HepG2 (cell line): ENCODE data around the gene SLC66A3. TPM values are rescaled to one million over a fixed set of nuclear protein-coding genes. Genes with fewer than 3 reads are reported as not detected.
A peak's percentile ranks its signal among the peaks of the same experiment; 100 is the strongest.

Source experiments
- CREB1 ChIP-seq, 2 experiments: fragments of 450-650 bp in 1 of 2; IDR thresholded peaks; 2 replicates each; pipeline ENCODE4 v1.6.1; 2016 to 2017; ENCODE audit warnings: control low read depth in 1 of 2, mild to moderate bottlenecking in 1 of 2, missing compliant biosample characterization in 1 of 2, missing genetic modification characterization in 1 of 2
- FOXA1 ChIP-seq, 2 experiments: fragments of 450-650 bp in 1 of 2; sonication (generic) in 1 of 2; formaldehyde crosslinking in 1 of 2; IDR thresholded peaks; 2 replicates each; pipeline versions ENCODE4 v1.4.0 to v1.6.1; 2016 to 2020; ENCODE audit warnings: missing genetic modification reagents in 1 of 2
- FOXJ3 ChIP-seq: sonication (generic); formaldehyde crosslinking; IDR thresholded peaks from 2 replicates; pipeline ENCODE4 v1.4.0; 2020; ENCODE audit warnings: missing genetic modification reagents, mild to moderate bottlenecking, borderline replicate concordance
- MZF1 ChIP-seq: sonication (generic); formaldehyde crosslinking; IDR thresholded peaks from 2 replicates; pipeline ENCODE4 v1.8.1; 2023; ENCODE audit warnings: mild to moderate bottlenecking, missing genetic modification reagents, borderline replicate concordance
- NONO ChIP-seq, 2 experiments: fragments of 450-650 bp in 1 of 2; sonication (generic) in 1 of 2; formaldehyde crosslinking in 1 of 2; IDR thresholded peaks in 1 of 2; conservative IDR thresholded peaks in 1 of 2; 2 replicates each; pipeline versions ENCODE4 v1.6.1 to v1.8.0; 2017 to 2022; ENCODE audit warnings: mild to moderate bottlenecking in 1 of 2, missing genetic modification reagents in 1 of 2, moderate library complexity in 1 of 2
- PAX8 ChIP-seq: sonication (generic); formaldehyde crosslinking; IDR thresholded peaks from 2 replicates; pipeline ENCODE4 v1.8.0; 2022; ENCODE audit warnings: mild to moderate bottlenecking, missing genetic modification reagents, borderline replicate concordance
- PRPF4 ChIP-seq: fragments of 200-400 bp; formaldehyde crosslinking; IDR thresholded peaks from 2 replicates; pipeline ENCODE4 v1.6.1; 2016; ENCODE audit warnings: low read length, low read depth; ENCODE audit not compliant: poor library complexity, severe bottlenecking
- RARA ChIP-seq: IDR thresholded peaks from 2 replicates; pipeline ENCODE4 v1.6.1; 2016; ENCODE audit warnings: missing genetic modification reagents, missing compliant biosample characterization
- SOX13 ChIP-seq, 3 experiments: fragments of 450-650 bp in 1 of 3; sonication (generic) in 1 of 3; formaldehyde crosslinking in 1 of 3; IDR thresholded peaks in 2 of 3; conservative IDR thresholded peaks in 1 of 3; 2 replicates each; pipeline versions ENCODE4 v1.5.0 to v1.6.1; 2016 to 2020; ENCODE audit warnings: antibody characterized with exemption in 1 of 3, mild to moderate bottlenecking in 1 of 3, missing compliant biosample characterization in 1 of 3, missing genetic modification reagents in 1 of 3, moderate library complexity in 1 of 3
- SOX5 ChIP-seq: IDR thresholded peaks from 2 replicates; pipeline ENCODE4 v1.6.1; 2016; ENCODE audit warnings: borderline replicate concordance
- SP4 ChIP-seq: sonication (generic); formaldehyde crosslinking; IDR thresholded peaks from 2 replicates; pipeline ENCODE4 v1.8.1; 2023; ENCODE audit warnings: mild to moderate bottlenecking, missing genetic modification reagents
- TBX2 ChIP-seq: sonication (generic); formaldehyde crosslinking; IDR thresholded peaks from 2 replicates; pipeline ENCODE4 v1.5.0; 2020; ENCODE audit warnings: missing genetic modification reagents, mild to moderate bottlenecking, borderline replicate concordance
- U2AF2 ChIP-seq: fragments of 200-400 bp; formaldehyde crosslinking; IDR thresholded peaks from 2 replicates; pipeline ENCODE4 v1.6.1; 2017; ENCODE audit warnings: low read depth, mild to moderate bottlenecking, low read length
- ZBTB38 ChIP-seq: sonication (generic); formaldehyde crosslinking; IDR thresholded peaks from 2 replicates; pipeline ENCODE4 v1.5.1; 2020; ENCODE audit warnings: mild to moderate bottlenecking, missing genetic modification reagents
- ZFX ChIP-seq: sonication (generic); formaldehyde crosslinking; IDR thresholded peaks from 2 replicates; pipeline ENCODE4 v1.4.0; 2020; ENCODE audit warnings: mild to moderate bottlenecking, low read depth, missing genetic modification reagents, moderate library complexity
- ZNF644 ChIP-seq: IDR thresholded peaks from 2 replicates; pipeline ENCODE4 v1.6.1; 2016; ENCODE audit warnings: low read depth
- ZNF703 ChIP-seq: sonication (generic); formaldehyde crosslinking; IDR thresholded peaks from 2 replicates; pipeline ENCODE4 v1.5.1; 2020; ENCODE audit warnings: missing genetic modification reagents, mild to moderate bottlenecking, moderate library complexity, borderline replicate concordance
- ZNF724P ChIP-seq: sonication (generic); formaldehyde crosslinking; IDR thresholded peaks from 2 replicates; pipeline ENCODE4 v1.8.0; 2022; ENCODE audit warnings: missing genetic modification reagents, borderline replicate concordance
- ZNF772 ChIP-seq: sonication (generic); formaldehyde crosslinking; IDR thresholded peaks from 2 replicates; pipeline ENCODE4 v1.5.0; 2020; ENCODE audit warnings: mild to moderate bottlenecking, missing genetic modification reagents
- ZNF775 ChIP-seq: sonication (generic); formaldehyde crosslinking; IDR thresholded peaks from 2 replicates; pipeline ENCODE4 v1.4.0; 2020; ENCODE audit warnings: missing genetic modification reagents, mild to moderate bottlenecking, moderate library complexity, borderline replicate concordance
- polyA plus RNA-seq, 8 experiments: library from polyadenylated mRNA; depleted of rRNA in 3 of 8; stranded (reverse) in 7 of 8; unstranded in 1 of 8; fragments of >200 nt; fragmentation: Illumina TruSeq in 4 of 8; extraction: Trizol in 4 of 8; gene quantifications; 2 replicates each; pipeline versions ENCODE4 v1.2.1 to v1.2.3, GENCODE V29; 2011 to 2016; ENCODE audit warnings: low read depth in 4 of 8, missing spikeins in 1 of 8, mixed read lengths in 1 of 8; ENCODE audit not compliant: insufficient read depth in 1 of 8
- total RNA-seq, 5 experiments: library from RNA; depleted of rRNA; stranded (reverse); fragments of >200 nt; fragmentation: Illumina TruSeq; extraction: Trizol; gene quantifications; 2 replicates each; pipeline ENCODE4 v1.2.3, GENCODE V29; 2016; ENCODE audit warnings: low read depth in 1 of 5
- TF ChIP-seq, protein P1 (sequence below): sonication (generic); formaldehyde crosslinking; conservative IDR thresholded peaks from 2 replicates; pipeline ENCODE4 v1.4.0; 2020; ENCODE audit warnings: mild to moderate bottlenecking, missing genetic modification reagents, moderate library complexity
- TF ChIP-seq, protein P2 (sequence below): sonication (generic); formaldehyde crosslinking; IDR thresholded peaks from 2 replicates; pipeline ENCODE4 v1.8.1; 2022; ENCODE audit warnings: mild to moderate bottlenecking, missing genetic modification reagents
- TF ChIP-seq, protein P3 (sequence below): sonication (generic); formaldehyde crosslinking; IDR thresholded peaks from 2 replicates; pipeline ENCODE4 v1.4.0; 2020; ENCODE audit warnings: missing genetic modification reagents

Gene SLC66A3
- total and polyA plus RNA-seq, 2 of the 13 experiments (the other 11 are each of a cell fraction or from before 2014, with no cell fraction given), result 2.2 to 3.7 TPM

DNA sequence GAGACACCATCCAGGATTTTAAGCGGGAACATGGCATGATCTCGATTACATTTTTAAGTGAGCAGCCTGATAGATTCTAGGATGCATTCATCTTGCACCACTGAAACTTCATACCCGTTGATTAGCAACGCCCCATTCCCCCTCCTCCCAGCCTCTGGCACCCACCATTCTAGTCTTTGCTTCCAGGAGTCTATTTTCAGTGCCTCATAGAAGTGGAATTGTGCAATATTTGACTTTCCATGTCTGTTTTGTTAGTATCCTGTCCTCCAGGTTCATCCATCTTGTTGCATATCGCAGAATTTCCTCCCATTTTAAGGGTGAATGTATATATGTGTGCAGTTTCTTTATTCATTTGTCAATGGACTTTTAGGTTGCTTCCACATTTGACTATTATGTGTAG lies 20.9 kb upstream of the SLC66A3 start (continued):
- TF ChIP-seq, protein P1, sequence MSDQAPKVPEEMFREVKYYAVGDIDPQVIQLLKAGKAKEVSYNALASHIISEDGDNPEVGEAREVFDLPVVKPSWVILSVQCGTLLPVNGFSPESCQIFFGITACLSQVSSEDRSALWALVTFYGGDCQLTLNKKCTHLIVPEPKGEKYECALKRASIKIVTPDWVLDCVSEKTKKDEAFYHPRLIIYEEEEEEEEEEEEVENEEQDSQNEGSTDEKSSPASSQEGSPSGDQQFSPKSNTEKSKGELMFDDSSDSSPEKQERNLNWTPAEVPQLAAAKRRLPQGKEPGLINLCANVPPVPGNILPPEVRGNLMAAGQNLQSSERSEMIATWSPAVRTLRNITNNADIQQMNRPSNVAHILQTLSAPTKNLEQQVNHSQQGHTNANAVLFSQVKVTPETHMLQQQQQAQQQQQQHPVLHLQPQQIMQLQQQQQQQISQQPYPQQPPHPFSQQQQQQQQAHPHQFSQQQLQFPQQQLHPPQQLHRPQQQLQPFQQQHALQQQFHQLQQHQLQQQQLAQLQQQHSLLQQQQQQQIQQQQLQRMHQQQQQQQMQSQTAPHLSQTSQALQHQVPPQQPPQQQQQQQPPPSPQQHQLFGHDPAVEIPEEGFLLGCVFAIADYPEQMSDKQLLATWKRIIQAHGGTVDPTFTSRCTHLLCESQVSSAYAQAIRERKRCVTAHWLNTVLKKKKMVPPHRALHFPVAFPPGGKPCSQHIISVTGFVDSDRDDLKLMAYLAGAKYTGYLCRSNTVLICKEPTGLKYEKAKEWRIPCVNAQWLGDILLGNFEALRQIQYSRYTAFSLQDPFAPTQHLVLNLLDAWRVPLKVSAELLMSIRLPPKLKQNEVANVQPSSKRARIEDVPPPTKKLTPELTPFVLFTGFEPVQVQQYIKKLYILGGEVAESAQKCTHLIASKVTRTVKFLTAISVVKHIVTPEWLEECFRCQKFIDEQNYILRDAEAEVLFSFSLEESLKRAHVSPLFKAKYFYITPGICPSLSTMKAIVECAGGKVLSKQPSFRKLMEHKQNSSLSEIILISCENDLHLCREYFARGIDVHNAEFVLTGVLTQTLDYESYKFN (CRISPR knock-in tag), result 0 out of 2 replicates have a peak, but pooled peaks have one; percentile 24
- TF ChIP-seq SP4 (CRISPR knock-in tag), result no peak
- no peak for TF ChIP-seq ZNF775 (CRISPR knock-in tag)
- no peak for TF ChIP-seq ZNF703
- TF ChIP-seq, protein P2, sequence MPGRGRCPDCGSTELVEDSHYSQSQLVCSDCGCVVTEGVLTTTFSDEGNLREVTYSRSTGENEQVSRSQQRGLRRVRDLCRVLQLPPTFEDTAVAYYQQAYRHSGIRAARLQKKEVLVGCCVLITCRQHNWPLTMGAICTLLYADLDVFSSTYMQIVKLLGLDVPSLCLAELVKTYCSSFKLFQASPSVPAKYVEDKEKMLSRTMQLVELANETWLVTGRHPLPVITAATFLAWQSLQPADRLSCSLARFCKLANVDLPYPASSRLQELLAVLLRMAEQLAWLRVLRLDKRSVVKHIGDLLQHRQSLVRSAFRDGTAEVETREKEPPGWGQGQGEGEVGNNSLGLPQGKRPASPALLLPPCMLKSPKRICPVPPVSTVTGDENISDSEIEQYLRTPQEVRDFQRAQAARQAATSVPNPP (CRISPR knock-in tag), result no peak
- TF ChIP-seq MZF1 (CRISPR knock-in tag), result no peak
- 0 out of 2 replicates have a peak, but pooled peaks have one; percentile 10 for TF ChIP-seq RARA (CRISPR knock-in tag)
- peak; percentile 86 for TF ChIP-seq ZNF644 (CRISPR knock-in tag)
- 0 out of 2 replicates have a peak, but pooled peaks have one; percentile 28 for TF ChIP-seq TBX2 (CRISPR knock-in tag)
- TF ChIP-seq PAX8, result no peak
- TF ChIP-seq CREB1 (IDR thresholded peaks at IDR 0.05), result no peak
- TF ChIP-seq CREB1 (CRISPR knock-in tag; IDR thresholded peaks at IDR 0.05), result peak; percentile 50; the same call in 1 of the 2 replicates
- TF ChIP-seq SOX13 (IDR thresholded peaks at IDR 0.05), result no peak
- peak in 1 of 2 experiments; percentile 21; a peak in 1 of 4 replicates for TF ChIP-seq SOX13 (CRISPR knock-in tag; conservative IDR thresholded peaks at IDR 0.05 in 1 of 2, IDR thresholded peaks at IDR 0.05 in 1 of 2)
- TF ChIP-seq, protein P3, sequence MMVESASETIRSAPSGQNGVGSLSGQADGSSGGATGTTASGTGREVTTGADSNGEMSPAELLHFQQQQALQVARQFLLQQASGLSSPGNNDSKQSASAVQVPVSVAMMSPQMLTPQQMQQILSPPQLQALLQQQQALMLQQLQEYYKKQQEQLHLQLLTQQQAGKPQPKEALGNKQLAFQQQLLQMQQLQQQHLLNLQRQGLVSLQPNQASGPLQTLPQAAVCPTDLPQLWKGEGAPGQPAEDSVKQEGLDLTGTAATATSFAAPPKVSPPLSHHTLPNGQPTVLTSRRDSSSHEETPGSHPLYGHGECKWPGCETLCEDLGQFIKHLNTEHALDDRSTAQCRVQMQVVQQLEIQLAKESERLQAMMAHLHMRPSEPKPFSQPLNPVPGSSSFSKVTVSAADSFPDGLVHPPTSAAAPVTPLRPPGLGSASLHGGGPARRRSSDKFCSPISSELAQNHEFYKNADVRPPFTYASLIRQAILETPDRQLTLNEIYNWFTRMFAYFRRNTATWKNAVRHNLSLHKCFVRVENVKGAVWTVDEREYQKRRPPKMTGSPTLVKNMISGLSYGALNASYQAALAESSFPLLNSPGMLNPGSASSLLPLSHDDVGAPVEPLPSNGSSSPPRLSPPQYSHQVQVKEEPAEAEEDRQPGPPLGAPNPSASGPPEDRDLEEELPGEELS (CRISPR knock-in tag), result no peak
- no peak for TF ChIP-seq FOXJ3 (CRISPR knock-in tag)
- TF ChIP-seq FOXA1 (IDR thresholded peaks at IDR 0.05), result no peak
- TF ChIP-seq FOXA1 (CRISPR knock-in tag; IDR thresholded peaks at IDR 0.05), result peak; percentile 42; the same call in 1 of the 2 replicates
- no peak for TF ChIP-seq U2AF2
- peak; percentile 12; the same call in 1 of the 2 replicates for TF ChIP-seq SOX5 (CRISPR knock-in tag)
- TF ChIP-seq ZFX, result no peak
- TF ChIP-seq NONO (IDR thresholded peaks at IDR 0.05), result no peak
- TF ChIP-seq NONO (CRISPR knock-in tag; conservative IDR thresholded peaks at IDR 0.05), result no peak
- no peak for TF ChIP-seq ZBTB38 (CRISPR knock-in tag)
- no peak for TF ChIP-seq PRPF4
- 0 out of 2 replicates have a peak, but pooled peaks have one; percentile 36 for TF ChIP-seq ZNF772
- TF ChIP-seq ZNF724P (CRISPR knock-in tag), result no peak
